GM23338 (cell line): ENCODE measurements around the gene CDH12.

Experiments
- JUNB ChIP-seq: IDR thresholded peaks from one replicate; pipeline ENCODE4 v1.6.1; 2016; ENCODE audit warnings: antibody characterized with exemption; ENCODE audit not compliant: unreplicated experiment
- POLR2AphosphoS5 ChIP-seq: IDR thresholded peaks from 2 replicates; pipeline ENCODE4 v1.6.1; 2016; ENCODE audit warnings: antibody characterized with exemption, low read depth
- STAT1 ChIP-seq: IDR thresholded peaks from one replicate; pipeline ENCODE4 v1.6.1; 2016; ENCODE audit warnings: antibody characterized with exemption; ENCODE audit not compliant: unreplicated experiment
- ZNF331 ChIP-seq: fragments of 250-450 bp; sonication (Bioruptor Pico); IDR thresholded peaks from 2 replicates; pipeline ENCODE4 v1.5.0; 2020; ENCODE audit warnings: low read depth, mild to moderate bottlenecking, moderate library complexity
- TF ChIP-seq, protein P1 (sequence below), 2 experiments: fragments of 200-600 bp in 1 of 2; sonication (generic) in 1 of 2; conservative IDR thresholded peaks; 2 replicates each; pipeline versions ENCODE4 v1.5.1 to v1.6.1; 2016 to 2017; ENCODE audit warnings: antibody characterized with exemption in 2 of 2, low read depth in 2 of 2, mild to moderate bottlenecking in 2 of 2, moderate library complexity in 1 of 2

DNA sequence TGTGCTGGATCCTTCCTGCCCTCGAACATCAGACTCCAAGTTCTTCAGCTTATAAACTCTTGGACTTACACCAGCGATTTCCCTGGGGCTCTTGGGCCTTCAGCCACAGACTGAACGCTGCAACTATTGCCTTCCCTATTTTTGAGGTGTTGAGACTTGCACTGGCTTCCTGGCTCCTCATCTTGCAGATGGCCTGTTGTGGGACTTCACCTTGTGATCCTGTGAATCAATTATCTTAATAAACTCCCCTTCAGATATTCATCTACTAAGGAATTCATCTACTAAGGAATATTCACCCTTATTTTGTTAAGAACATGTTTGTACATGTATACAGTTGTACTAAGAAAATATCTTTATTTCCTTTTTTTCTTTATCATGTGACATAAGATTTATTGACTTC lies 1079.7 kb downstream of the CDH12 start:
- no peak for TF ChIP-seq ZNF331 (CRISPR knock-in tag)
- no peak for TF ChIP-seq POLR2AphosphoS5
- TF ChIP-seq, protein P1, sequence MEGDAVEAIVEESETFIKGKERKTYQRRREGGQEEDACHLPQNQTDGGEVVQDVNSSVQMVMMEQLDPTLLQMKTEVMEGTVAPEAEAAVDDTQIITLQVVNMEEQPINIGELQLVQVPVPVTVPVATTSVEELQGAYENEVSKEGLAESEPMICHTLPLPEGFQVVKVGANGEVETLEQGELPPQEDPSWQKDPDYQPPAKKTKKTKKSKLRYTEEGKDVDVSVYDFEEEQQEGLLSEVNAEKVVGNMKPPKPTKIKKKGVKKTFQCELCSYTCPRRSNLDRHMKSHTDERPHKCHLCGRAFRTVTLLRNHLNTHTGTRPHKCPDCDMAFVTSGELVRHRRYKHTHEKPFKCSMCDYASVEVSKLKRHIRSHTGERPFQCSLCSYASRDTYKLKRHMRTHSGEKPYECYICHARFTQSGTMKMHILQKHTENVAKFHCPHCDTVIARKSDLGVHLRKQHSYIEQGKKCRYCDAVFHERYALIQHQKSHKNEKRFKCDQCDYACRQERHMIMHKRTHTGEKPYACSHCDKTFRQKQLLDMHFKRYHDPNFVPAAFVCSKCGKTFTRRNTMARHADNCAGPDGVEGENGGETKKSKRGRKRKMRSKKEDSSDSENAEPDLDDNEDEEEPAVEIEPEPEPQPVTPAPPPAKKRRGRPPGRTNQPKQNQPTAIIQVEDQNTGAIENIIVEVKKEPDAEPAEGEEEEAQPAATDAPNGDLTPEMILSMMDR (conservative IDR thresholded peaks at IDR 0.05; ENCODE audit: low read depth in 2 of 2) = no peak
- no peak for TF ChIP-seq JUNB
- no peak for TF ChIP-seq STAT1
